WTC11 (cell line): ENCODE measurements around the gene MPDZ. TPM values are rescaled to one million over a fixed set of nuclear protein-coding genes. Genes with fewer than 3 reads are reported as not detected.

Experiments used
- ATAC-seq: fragments of 200-7000 bp; cut with Tn5 transposase; 2 replicates; pipeline ENCODE4 v1.10.0; 2021; ENCODE audit warnings: mild to moderate bottlenecking, moderate library complexity
- CTCF ChIA-PET: fragments of 300-600 bp; sonication (Branson Sonifier 250); formaldehyde crosslinking; loops from one replicate; lab custom pipeline; 2021; ENCODE audit warnings: antibody characterized with exemption; lab: Charles Lee
- POLR2A ChIA-PET: fragments of 350-600 bp; sonication (Branson Sonifier 250); formaldehyde crosslinking; loops from one replicate; lab custom pipeline; 2021; ENCODE audit warnings: antibody characterized with exemption; lab: Charles Lee
- DNase-seq: peaks from one replicate; pipeline ENCODE4 v3.0.0; 2021; ENCODE audit warnings: low spot score
- H3K27ac Mint-ChIP-seq: 2 replicates; pipeline ENCODE4 v1.8.0; 2021; ENCODE audit warnings: mixed read lengths
- H3K27me3 Mint-ChIP-seq: 2 replicates; pipeline ENCODE4 v1.8.0; 2021; ENCODE audit warnings: low read depth, mild to moderate bottlenecking, moderate library complexity, mixed read lengths
- H3K36me3 Mint-ChIP-seq: 2 replicates; pipeline ENCODE4 v1.8.0; 2021; ENCODE audit warnings: mixed read lengths
- H3K4me1 Mint-ChIP-seq: 2 replicates; pipeline ENCODE4 v1.8.0; 2022; ENCODE audit warnings: mixed read lengths
- H3K4me3 Mint-ChIP-seq: 2 replicates; pipeline ENCODE4 v1.8.0; 2021; ENCODE audit warnings: mild to moderate bottlenecking, moderate library complexity, mixed read lengths
- H3K9me3 Mint-ChIP-seq: 2 replicates; pipeline ENCODE4 v1.8.0; 2021; ENCODE audit warnings: mixed read lengths
- CBFB ChIP-seq: sonication (generic); formaldehyde crosslinking; IDR thresholded peaks from 2 replicates; pipeline ENCODE4 v1.8.1; 2022; ENCODE audit warnings: mild to moderate bottlenecking, low read depth, missing genetic modification reagents
- CREB1 ChIP-seq: sonication (generic); formaldehyde crosslinking; IDR thresholded peaks from 2 replicates; pipeline ENCODE4 v1.8.0; 2023; ENCODE audit warnings: mild to moderate bottlenecking, missing genetic modification reagents
- CTCF ChIP-seq: fragments of 200-600 bp; IDR thresholded peaks from 2 replicates; pipeline ENCODE4 v1.8.0; 2022; ENCODE audit warnings: antibody characterized with exemption
- E2F1 ChIP-seq: sonication (generic); formaldehyde crosslinking; IDR thresholded peaks from 2 replicates; pipeline ENCODE4 v1.8.0; 2022; ENCODE audit warnings: mild to moderate bottlenecking, missing genetic modification reagents
- EMX1 ChIP-seq: fragments of 250-450 bp; sonication (Bioruptor Pico); IDR thresholded peaks from 2 replicates; pipeline ENCODE4 v1.8.0; 2021; ENCODE audit warnings: mild to moderate bottlenecking
- IRF2 ChIP-seq: sonication (generic); formaldehyde crosslinking; IDR thresholded peaks from 2 replicates; pipeline ENCODE4 v1.8.0; 2022; ENCODE audit warnings: low read depth, missing genetic modification reagents, borderline replicate concordance
- MAX ChIP-seq: sonication (generic); formaldehyde crosslinking; IDR thresholded peaks from 2 replicates; pipeline ENCODE4 v1.8.0; 2022; ENCODE audit warnings: mild to moderate bottlenecking, missing genetic modification reagents
- NFATC4 ChIP-seq: fragments of 250-450 bp; sonication (Bioruptor Pico); IDR thresholded peaks from 2 replicates; pipeline ENCODE4 v1.9.0; 2021; ENCODE audit warnings: mild to moderate bottlenecking
- OVOL2 ChIP-seq: fragments of 250-450 bp; sonication (Bioruptor Pico); IDR thresholded peaks from 2 replicates; pipeline ENCODE4 v1.9.0; 2021; ENCODE audit warnings: mild to moderate bottlenecking, borderline replicate concordance
- SMAD4 ChIP-seq: sonication (generic); formaldehyde crosslinking; IDR thresholded peaks from 2 replicates; pipeline ENCODE4 v1.8.0; 2022; ENCODE audit warnings: mild to moderate bottlenecking, missing genetic modification reagents
- ZNF219 ChIP-seq: sonication (generic); formaldehyde crosslinking; IDR thresholded peaks from 2 replicates; pipeline ENCODE4 v1.8.0; 2023; ENCODE audit warnings: missing genetic modification reagents, mild to moderate bottlenecking, borderline replicate concordance
- ZNF232 ChIP-seq: sonication (generic); formaldehyde crosslinking; IDR thresholded peaks from 2 replicates; pipeline ENCODE4 v1.8.0; 2022; ENCODE audit warnings: mild to moderate bottlenecking, missing genetic modification reagents
- ZNF425 ChIP-seq: fragments of 250-450 bp; sonication (Bioruptor Pico); conservative IDR thresholded peaks from 2 replicates; pipeline ENCODE4 v1.9.0; 2021; ENCODE audit warnings: mild to moderate bottlenecking
- ZNF512 ChIP-seq: sonication (generic); formaldehyde crosslinking; IDR thresholded peaks from 2 replicates; pipeline ENCODE4 v1.8.1; 2022; ENCODE audit warnings: missing genetic modification reagents, borderline replicate concordance
- ZNF671 ChIP-seq: fragments of 250-450 bp; sonication (Bioruptor Pico); IDR thresholded peaks from 2 replicates; pipeline ENCODE4 v1.8.0; 2021; ENCODE audit warnings: mild to moderate bottlenecking
- total RNA-seq: library from RNA; stranded (reverse); gene quantifications from 3 replicates; pipeline ENCODE4 v1.2.3, GENCODE V29; 2021
- TF ChIP-seq, protein P1 (sequence below): sonication (generic); formaldehyde crosslinking; IDR thresholded peaks from 2 replicates; pipeline ENCODE4 v1.8.0; 2023; ENCODE audit warnings: missing genetic modification reagents

The MPDZ gene
- total RNA-seq, 1 experiment from 2014 or later = 38.5 TPM

- H3K27ac Mint-ChIP-seq = no peak overlapping the region
- CTCF ChIA-PET = interaction anchor here (0.6 to 1.7 kb wide), 10 partner anchors 12 to 370 kb away, joined by 3 to 13 read pairs (median 4); no protein-coding TSS in a partner anchor
- peak; percentile 93 for ATAC-seq
These were observed 190.6 kb downstream of the MPDZ start for GRCh38 chr9:13088720-13089427.

GRCh38 chr9:13083963-13084528 lies 195.4 kb downstream of the MPDZ start:
- Mint-ChIP-seq H3K36me3 (no peaks in the 10 kb centered on the region), H3K27ac (no peak overlapping the region), H3K4me1 (peaks cover 6% of the 10 kb centered on the region), H3K27me3 (no peaks in the 10 kb centered on the region), H3K9me3 (0 out of 2 replicates have a peak, but pooled peaks cover 3% of the 10 kb centered on the region), H3K4me3 (no peak overlapping the region)
- no peak for ATAC-seq
- POLR2A ChIA-PET = no interaction called here
- no peak for DNase-seq
- CTCF ChIA-PET = interaction anchor here (0.6 to 2.3 kb wide), 3 partner anchors 46 to 382 kb away, joined by 3 to 8 read pairs (median 5); no protein-coding TSS in a partner anchor
- TF ChIP-seq IRF2 (CRISPR knock-in tag) = no peak
- no peak for TF ChIP-seq SMAD4 (CRISPR knock-in tag)
- TF ChIP-seq, protein P1, sequence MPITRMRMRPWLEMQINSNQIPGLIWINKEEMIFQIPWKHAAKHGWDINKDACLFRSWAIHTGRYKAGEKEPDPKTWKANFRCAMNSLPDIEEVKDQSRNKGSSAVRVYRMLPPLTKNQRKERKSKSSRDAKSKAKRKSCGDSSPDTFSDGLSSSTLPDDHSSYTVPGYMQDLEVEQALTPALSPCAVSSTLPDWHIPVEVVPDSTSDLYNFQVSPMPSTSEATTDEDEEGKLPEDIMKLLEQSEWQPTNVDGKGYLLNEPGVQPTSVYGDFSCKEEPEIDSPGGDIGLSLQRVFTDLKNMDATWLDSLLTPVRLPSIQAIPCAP (CRISPR knock-in tag) = no peak
- no peak for TF ChIP-seq CTCF
- no peak for TF ChIP-seq E2F1 (CRISPR knock-in tag)
- no peak for TF ChIP-seq EMX1 (CRISPR knock-in tag)
- TF ChIP-seq ZNF671 = no peak
- no peak for TF ChIP-seq ZNF219 (CRISPR knock-in tag)
- TF ChIP-seq CBFB (CRISPR knock-in tag) = no peak
- TF ChIP-seq ZNF425 = no peak
- TF ChIP-seq OVOL2 = no peak
- TF ChIP-seq MAX (CRISPR knock-in tag) = no peak
- TF ChIP-seq NFATC4 (CRISPR knock-in tag) = no peak
- no peak for TF ChIP-seq ZNF232 (CRISPR knock-in tag)
- TF ChIP-seq ZNF512 = no peak

More at GRCh38 chr9:13088720-13089427, 190.6 kb downstream of the MPDZ start:
- Mint-ChIP-seq H3K9me3 (0 out of 2 replicates have a peak, but pooled peaks cover 3% of the 10 kb centered on the region), H3K27me3 (no peaks in the 10 kb centered on the region), H3K4me3 (no peak overlapping the region), H3K36me3 (no peaks in the 10 kb centered on the region), H3K4me1 (peaks cover 8% of the 10 kb centered on the region)
- POLR2A ChIA-PET = interaction anchor here (0.6 to 1.0 kb wide), 3 partner anchors 15 to 344 kb away, joined by 3 read pairs; no protein-coding TSS in a partner anchor
- TF ChIP-seq CREB1 (CRISPR knock-in tag) (no peak), CTCF (peak; percentile 65)
- TF ChIP-seq, all 79 proteins: peak for 1
- peak; percentile 51 for DNase-seq
